Measurements from ENCODE around the gene RSPH9.

Gene RSPH9

GRCh38 chr6:43689421-43689820 is 44.6 kb downstream of the RSPH9 start:
- Histone ChIP-seq H3K4me2 (ENCODE audit: low read length) (no peak overlapping the region), H3K9me3 (ENCODE audit: control insufficient read depth, insufficient read depth, low read length) (no peaks in the 10 kb centered on the region), H3K27me3 (ENCODE audit: control insufficient read depth, low read length) (no peaks in the 10 kb centered on the region), H3F3A (ENCODE audit: control insufficient read depth, insufficient read depth) (peaks cover 12% of the 10 kb centered on the region), H3K4me3 (ENCODE audit: low read length) (no peak overlapping the region), H3K9me2 (replicated peaks; ENCODE audit: control insufficient read depth, low read length) (no peaks in the 10 kb centered on the region), H3K4me1 (ENCODE audit: control insufficient read depth, low read length) (peaks cover 33% of the 10 kb centered on the region), H3K27ac (ENCODE audit: low read depth, low read length) (no peak overlapping the region), H4K20me1 (ENCODE audit: control insufficient read depth, insufficient read depth, low read depth, low read length) (0 out of 2 replicates have a peak, but pooled peaks cover 2% of the 10 kb centered on the region), H3K36me3 (ENCODE audit: control insufficient read depth, low read length) (peaks cover 14% of the 10 kb centered on the region; the same call in 1 of the 2 replicates), H3K79me2 (ENCODE audit: control insufficient read depth, low read length) (peaks cover 35% of the 10 kb centered on the region)
- no peak for TF ChIP-seq EZH2phosphoT487 (IDR thresholded peaks at IDR 0.05; ENCODE audit: borderline replicate concordance, low read length)
- TF ChIP-seq, protein P1, sequence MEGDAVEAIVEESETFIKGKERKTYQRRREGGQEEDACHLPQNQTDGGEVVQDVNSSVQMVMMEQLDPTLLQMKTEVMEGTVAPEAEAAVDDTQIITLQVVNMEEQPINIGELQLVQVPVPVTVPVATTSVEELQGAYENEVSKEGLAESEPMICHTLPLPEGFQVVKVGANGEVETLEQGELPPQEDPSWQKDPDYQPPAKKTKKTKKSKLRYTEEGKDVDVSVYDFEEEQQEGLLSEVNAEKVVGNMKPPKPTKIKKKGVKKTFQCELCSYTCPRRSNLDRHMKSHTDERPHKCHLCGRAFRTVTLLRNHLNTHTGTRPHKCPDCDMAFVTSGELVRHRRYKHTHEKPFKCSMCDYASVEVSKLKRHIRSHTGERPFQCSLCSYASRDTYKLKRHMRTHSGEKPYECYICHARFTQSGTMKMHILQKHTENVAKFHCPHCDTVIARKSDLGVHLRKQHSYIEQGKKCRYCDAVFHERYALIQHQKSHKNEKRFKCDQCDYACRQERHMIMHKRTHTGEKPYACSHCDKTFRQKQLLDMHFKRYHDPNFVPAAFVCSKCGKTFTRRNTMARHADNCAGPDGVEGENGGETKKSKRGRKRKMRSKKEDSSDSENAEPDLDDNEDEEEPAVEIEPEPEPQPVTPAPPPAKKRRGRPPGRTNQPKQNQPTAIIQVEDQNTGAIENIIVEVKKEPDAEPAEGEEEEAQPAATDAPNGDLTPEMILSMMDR (IDR thresholded peaks at IDR 0.05; ENCODE audit: low read depth, low read length, poor library complexity, severe bottlenecking) = no peak

DNA sequence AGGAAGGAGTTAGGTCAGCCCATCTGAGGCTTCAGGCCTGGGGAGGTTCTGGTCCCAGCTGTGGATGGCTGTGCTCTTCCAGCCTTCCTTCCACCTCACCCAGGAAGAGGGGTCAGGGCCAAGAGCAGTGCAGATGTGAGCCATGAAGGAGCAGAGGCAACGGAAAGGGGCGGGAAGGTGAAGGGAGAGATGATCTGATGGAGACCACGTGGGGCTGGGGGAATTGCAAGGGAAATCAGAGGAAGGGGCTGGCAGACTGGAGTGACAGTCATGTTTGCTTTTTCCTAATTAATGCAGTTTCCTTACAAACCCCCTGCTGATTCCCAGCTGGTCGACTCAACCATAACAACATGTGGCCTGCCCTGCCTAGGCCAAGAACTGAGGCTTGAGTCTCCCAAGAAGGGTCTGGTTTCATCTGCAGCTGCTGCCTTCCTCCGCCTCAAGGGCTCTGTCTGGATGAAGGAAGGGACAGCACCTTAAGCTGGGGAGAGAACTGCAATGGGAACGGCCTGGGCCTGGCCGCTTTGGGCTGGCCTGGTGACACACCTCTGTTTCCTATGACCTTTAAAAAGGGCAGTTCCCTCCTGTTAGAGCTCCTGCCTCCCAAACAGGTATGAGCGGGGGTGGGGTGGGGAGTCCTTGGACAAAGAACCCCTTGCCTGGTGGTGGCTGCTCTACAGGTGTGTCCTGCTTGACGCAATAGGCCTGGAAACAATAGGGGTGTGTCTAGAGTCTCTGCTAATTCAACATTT is 50.6 kb downstream of the RSPH9 start:
- Histone ChIP-seq H3K9me3 (ENCODE audit: control insufficient read depth, insufficient read depth, low read length) (no peaks in the 10 kb centered on the region), H3K4me2 (ENCODE audit: low read length) (no peak overlapping the region), H3K27me3 (ENCODE audit: control insufficient read depth, low read length) (peaks cover 17% of the 10 kb centered on the region), H3K27ac (ENCODE audit: low read depth, low read length) (no peak overlapping the region), H3K79me2 (ENCODE audit: control insufficient read depth, low read length) (no peaks in the 10 kb centered on the region), H3K4me3 (ENCODE audit: low read length) (no peak overlapping the region), H3K4me1 (ENCODE audit: control insufficient read depth, low read length) (no peaks in the 10 kb centered on the region), H4K20me1 (ENCODE audit: control insufficient read depth, insufficient read depth, low read depth, low read length) (no peaks in the 10 kb centered on the region), H3K9me2 (replicated peaks; ENCODE audit: control insufficient read depth, low read length) (no peaks in the 10 kb centered on the region), H3F3A (ENCODE audit: control insufficient read depth, insufficient read depth) (no peaks in the 10 kb centered on the region), H3K36me3 (ENCODE audit: control insufficient read depth, low read length) (no peaks in the 10 kb centered on the region)
- no peak for TF ChIP-seq EZH2phosphoT487 (IDR thresholded peaks at IDR 0.05; ENCODE audit: borderline replicate concordance, low read length)
- TF ChIP-seq, protein P1 (IDR thresholded peaks at IDR 0.05; ENCODE audit: low read depth, low read length, poor library complexity, severe bottlenecking) = no peak

DNA sequence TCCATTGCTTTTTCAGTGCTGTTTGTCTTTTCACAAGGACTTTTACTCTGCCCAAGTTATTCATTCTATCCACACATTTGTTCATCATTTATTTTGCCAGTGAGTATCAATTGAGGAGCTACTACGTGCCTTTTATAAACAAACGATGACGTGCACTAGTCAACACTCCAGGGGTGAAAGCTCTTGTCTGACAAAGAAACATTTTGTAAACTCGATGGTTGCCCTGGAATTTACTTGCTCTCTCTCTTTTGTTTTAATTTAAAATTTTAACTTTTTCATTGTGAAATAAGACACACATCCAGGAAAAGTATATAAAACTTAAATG is 51.1 kb downstream of the RSPH9 start:
- Histone ChIP-seq H3K9me3 (ENCODE audit: control insufficient read depth, insufficient read depth, low read length) (no peaks in the 10 kb centered on the region), H3K27ac (ENCODE audit: low read depth, low read length) (no peak overlapping the region), H3K4me2 (ENCODE audit: low read length) (no peak overlapping the region)

More for the DNA sequence above, 51.1 kb downstream of the RSPH9 start:
- Histone ChIP-seq H3K4me1 (ENCODE audit: control insufficient read depth, low read length) (no peaks in the 10 kb centered on the region), H3K27me3 (ENCODE audit: control insufficient read depth, low read length) (peaks cover 17% of the 10 kb centered on the region), H3K36me3 (ENCODE audit: control insufficient read depth, low read length) (no peaks in the 10 kb centered on the region), H3K9me2 (replicated peaks; ENCODE audit: control insufficient read depth, low read length) (no peaks in the 10 kb centered on the region), H3K79me2 (ENCODE audit: control insufficient read depth, low read length) (no peaks in the 10 kb centered on the region), H3F3A (ENCODE audit: control insufficient read depth, insufficient read depth) (no peaks in the 10 kb centered on the region), H4K20me1 (ENCODE audit: control insufficient read depth, insufficient read depth, low read depth, low read length) (no peaks in the 10 kb centered on the region), H3K4me3 (ENCODE audit: low read length) (no peak overlapping the region)
- TF ChIP-seq, protein P1 (IDR thresholded peaks at IDR 0.05; ENCODE audit: low read depth, low read length, poor library complexity, severe bottlenecking) = no peak
- no peak for TF ChIP-seq EZH2phosphoT487 (IDR thresholded peaks at IDR 0.05; ENCODE audit: borderline replicate concordance, low read length)

All from DOHH2 (cell line).